GM12874 (cell line): Measurements from ENCODE around the gene PNLDC1.
A peak's percentile ranks its signal among the peaks of the same experiment; 100 is the strongest.

Experiments
- TF ChIP-seq, protein P1 (sequence below): IDR thresholded peaks from 2 replicates; pipeline ENCODE4 v1.5.1; 2011; ENCODE audit warnings: low read depth, mild to moderate bottlenecking, control low read depth, low read length, moderate library complexity; ENCODE audit not compliant: insufficient read depth

PNLDC1 gene

DNA sequence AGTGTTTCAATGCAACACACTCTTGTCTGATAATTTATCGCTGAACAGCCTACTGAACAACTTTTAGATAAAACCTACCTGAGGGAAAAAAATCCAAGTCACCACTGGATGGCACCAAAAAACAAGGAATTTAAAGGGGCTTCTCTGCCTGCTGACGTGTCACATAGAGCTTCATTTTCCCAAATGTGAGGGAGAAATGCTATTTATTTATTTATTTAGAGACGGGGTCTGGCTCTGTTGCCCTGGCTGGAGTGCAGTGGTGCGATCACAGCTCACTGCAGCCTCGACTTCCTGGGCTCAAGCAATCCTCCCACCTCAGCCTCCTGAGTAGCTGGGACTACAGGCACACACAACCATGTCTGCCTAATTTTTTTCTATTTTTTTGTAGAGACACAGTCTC lies 63.3 kb downstream of the PNLDC1 start:
- TF ChIP-seq, protein P1, sequence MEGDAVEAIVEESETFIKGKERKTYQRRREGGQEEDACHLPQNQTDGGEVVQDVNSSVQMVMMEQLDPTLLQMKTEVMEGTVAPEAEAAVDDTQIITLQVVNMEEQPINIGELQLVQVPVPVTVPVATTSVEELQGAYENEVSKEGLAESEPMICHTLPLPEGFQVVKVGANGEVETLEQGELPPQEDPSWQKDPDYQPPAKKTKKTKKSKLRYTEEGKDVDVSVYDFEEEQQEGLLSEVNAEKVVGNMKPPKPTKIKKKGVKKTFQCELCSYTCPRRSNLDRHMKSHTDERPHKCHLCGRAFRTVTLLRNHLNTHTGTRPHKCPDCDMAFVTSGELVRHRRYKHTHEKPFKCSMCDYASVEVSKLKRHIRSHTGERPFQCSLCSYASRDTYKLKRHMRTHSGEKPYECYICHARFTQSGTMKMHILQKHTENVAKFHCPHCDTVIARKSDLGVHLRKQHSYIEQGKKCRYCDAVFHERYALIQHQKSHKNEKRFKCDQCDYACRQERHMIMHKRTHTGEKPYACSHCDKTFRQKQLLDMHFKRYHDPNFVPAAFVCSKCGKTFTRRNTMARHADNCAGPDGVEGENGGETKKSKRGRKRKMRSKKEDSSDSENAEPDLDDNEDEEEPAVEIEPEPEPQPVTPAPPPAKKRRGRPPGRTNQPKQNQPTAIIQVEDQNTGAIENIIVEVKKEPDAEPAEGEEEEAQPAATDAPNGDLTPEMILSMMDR = 0 out of 2 replicates have a peak, but pooled peaks have one; percentile 3

DNA sequence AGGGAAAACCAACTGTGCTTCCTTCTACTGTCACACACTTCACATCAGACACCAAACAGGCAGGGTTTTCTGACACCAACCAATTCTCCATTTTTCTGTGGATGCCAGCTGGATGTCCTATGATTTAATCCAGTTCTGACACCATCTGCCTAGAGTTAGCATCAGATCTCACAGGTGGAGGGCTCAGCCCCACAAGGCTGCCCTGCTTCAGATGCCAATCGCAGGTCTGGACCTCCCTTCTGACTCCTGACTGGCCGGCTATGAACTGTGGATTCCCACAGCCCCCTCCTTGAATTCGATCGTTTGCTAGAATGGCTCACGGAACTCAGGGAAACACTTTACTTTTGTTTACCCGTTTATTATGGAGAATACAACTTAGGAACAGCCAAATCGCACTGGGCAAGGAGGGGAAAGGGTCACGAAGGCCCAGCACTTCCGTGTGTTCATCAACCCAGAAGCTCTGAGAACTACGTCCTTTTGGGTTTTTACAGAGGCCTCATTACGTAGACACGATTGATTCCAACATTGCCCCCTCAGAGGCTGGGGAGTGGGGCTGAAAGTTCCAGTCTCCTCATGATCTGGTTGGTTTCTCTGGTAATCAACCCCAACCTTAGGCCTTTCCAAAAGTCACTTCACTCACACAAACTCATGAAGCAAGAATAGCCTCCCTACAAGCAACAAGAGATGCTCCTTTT lies 65.3 kb downstream of the PNLDC1 start:
- TF ChIP-seq, protein P1 = no peak

DNA sequence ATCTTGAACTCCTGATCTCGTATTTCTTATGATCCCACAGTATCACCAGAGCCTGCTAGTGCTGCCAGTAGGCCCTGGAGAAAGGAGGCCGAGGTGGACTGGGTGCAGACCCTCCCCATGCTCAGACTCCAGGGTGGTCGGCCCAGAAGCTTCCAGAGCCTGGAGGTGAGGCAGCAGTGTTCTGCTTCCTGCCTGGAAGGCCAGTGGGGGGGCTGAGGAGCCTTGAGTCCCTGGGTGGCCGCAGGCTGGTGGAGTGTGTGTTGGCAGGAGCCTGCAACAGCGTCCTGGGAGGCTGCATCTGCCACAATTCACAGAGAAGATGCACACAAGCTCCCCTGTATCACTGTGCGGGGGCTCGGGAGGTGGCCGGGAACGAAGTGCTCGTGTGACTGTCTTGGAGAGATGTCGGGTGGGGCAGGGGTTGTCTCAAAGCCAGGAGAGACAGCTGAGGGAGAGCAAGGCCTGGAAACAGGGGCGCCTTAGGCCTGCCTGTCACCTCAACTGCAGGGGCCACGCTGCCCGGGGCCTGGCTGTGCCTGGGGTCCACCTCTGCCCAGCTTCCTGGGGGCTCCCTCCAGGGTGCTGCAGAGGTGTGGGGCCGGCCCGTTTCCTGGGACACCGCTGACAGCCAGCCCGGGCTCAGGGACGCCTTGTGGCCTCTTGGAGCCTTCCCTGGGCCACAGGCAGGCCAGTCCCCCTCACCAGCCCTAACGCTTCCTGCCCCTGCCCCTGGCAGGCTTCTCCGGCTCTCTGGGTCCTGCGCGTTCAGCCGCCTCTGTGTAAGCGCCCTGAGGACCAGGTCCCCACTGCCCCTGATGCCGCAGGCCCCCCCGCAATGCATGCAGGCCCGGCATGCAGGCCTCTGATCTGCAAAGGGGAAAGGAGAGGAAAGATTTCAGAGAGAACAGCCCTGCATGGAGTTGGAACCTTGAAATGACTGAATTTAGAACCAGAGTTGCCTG lies 66.5 kb downstream of the PNLDC1 start:
- TF ChIP-seq, protein P1 = no peak
